BJ (cell line): ENCODE data around the gene UGT2B7. TPM values are rescaled to one million over a fixed set of nuclear protein-coding genes. Genes with fewer than 3 reads are reported as not detected.

Experiments
- CTCF ChIA-PET: fragments of 350-600 bp; formaldehyde crosslinking; extraction: SDS; loops from one replicate; lab custom pipeline; 2021; ENCODE audit warnings: antibody characterized with exemption, inconsistent platforms; lab: Yijun Ruan, JAX
- POLR2A ChIA-PET: fragments of 300-600 bp; sonication (Branson Sonifier 250); formaldehyde crosslinking; extraction: SDS; loops from one replicate; lab custom pipeline; 2021; ENCODE audit warnings: antibody characterized with exemption; lab: Charles Lee
- DNase-seq: peaks from one replicate; pipeline ENCODE4 v3.0.0-alpha.2; 2011; ENCODE audit warnings: low read depth
- H3K27me3 ChIP-seq: 2 replicates; pipeline ENCODE4 v1.6.0; 2011; ENCODE audit warnings: low read length; ENCODE audit not compliant: control insufficient read depth, insufficient read depth
- H3K36me3 ChIP-seq: 2 replicates; pipeline ENCODE4 v1.5.1; 2011; ENCODE audit warnings: low read length; ENCODE audit not compliant: control insufficient read depth, insufficient read depth
- H3K4me3 ChIP-seq: 2 replicates; pipeline ENCODE4 v1.5.1; 2011; ENCODE audit warnings: low read depth, mild to moderate bottlenecking, control low read depth, low read length
- polyA plus RNA-seq: library from polyadenylated mRNA; depleted of rRNA; stranded (reverse); fragments of >200 nt; gene quantifications from 2 replicates; pipeline ENCODE4 v1.2.3, GENCODE V29; 2011
- TF ChIP-seq, protein P1 (sequence below): IDR thresholded peaks from 2 replicates; pipeline ENCODE4 v1.5.1; 2011; ENCODE audit warnings: low read depth, mild to moderate bottlenecking, control low read depth, inconsistent platforms, low read length, moderate library complexity; ENCODE audit not compliant: insufficient read depth

Gene UGT2B7
- polyA plus RNA-seq, 1 experiment = not detected

DNA sequence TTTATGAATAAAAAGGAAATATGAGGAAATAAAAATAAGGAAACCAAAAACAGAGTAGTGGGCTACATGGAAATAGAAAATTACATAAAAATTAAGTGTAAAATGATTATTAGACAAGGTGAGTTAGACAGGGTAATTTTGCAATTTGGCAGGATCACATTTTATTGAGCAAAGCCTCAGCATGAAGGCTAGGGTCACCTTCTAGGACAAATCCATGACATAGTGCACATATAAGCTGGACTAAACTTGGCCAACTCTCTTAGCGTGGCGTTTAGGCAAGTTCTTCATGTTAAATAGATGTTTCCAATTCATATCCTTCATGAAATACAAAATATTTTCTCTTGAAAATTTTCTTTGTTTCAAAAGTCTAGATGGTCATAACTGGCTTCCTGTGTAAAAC, 25.7 kb upstream of the UGT2B7 start:
- ChIA-PET CTCF (no interaction called here), POLR2A (no interaction called here)
- Histone ChIP-seq H3K4me3 (no peak overlapping the region), H3K27me3 (no peaks in the 10 kb centered on the region), H3K36me3 (no peaks in the 10 kb centered on the region)
- DNase-seq = no peak
- TF ChIP-seq, protein P1, sequence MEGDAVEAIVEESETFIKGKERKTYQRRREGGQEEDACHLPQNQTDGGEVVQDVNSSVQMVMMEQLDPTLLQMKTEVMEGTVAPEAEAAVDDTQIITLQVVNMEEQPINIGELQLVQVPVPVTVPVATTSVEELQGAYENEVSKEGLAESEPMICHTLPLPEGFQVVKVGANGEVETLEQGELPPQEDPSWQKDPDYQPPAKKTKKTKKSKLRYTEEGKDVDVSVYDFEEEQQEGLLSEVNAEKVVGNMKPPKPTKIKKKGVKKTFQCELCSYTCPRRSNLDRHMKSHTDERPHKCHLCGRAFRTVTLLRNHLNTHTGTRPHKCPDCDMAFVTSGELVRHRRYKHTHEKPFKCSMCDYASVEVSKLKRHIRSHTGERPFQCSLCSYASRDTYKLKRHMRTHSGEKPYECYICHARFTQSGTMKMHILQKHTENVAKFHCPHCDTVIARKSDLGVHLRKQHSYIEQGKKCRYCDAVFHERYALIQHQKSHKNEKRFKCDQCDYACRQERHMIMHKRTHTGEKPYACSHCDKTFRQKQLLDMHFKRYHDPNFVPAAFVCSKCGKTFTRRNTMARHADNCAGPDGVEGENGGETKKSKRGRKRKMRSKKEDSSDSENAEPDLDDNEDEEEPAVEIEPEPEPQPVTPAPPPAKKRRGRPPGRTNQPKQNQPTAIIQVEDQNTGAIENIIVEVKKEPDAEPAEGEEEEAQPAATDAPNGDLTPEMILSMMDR = no peak

DNA sequence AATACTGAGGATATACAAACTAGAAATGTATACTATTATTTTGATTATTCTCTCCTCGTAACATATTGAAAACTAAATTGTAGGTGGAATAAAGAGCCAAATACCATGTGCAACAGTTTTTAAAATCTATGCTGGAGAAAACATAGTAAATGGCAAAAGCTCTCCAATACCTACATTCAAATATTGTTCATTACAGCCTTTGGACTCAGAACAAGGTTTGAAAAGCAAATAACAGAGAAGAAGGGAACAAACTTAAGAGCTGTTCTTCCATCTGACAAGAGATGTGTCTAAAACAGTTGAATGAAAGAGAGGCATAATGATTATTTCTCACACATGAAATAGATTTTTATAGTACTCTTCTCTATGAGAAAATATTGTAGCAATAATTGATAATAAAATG, 25.0 kb upstream of the UGT2B7 start:
- DNase-seq = no peak
- ChIA-PET POLR2A (no interaction called here), CTCF (no interaction called here)
- TF ChIP-seq, protein P1 = no peak
- H3K4me3 ChIP-seq = no peak overlapping the region
- H3K36me3 ChIP-seq = no peaks in the 10 kb centered on the region
- H3K27me3 ChIP-seq = no peaks in the 10 kb centered on the region

DNA sequence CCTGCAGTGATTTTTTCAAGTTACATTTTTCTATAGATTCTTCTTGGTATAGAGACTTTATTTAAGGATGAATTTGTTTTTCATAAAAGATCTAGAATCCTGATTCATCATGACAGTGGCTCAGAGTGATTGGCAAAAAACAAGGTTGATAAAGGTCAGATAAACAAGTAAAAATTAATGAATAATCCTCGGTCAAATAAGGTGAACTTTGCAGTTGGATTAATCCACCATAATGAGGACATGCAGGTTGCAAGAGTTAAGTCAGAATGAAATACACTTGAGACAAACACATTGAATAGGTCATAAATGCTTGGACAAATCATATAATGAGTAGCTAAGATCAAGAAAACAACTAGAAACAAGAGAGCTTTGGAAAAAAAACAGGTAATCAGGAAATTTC, 22.9 kb upstream of the UGT2B7 start:
- H3K36me3 ChIP-seq = no peaks in the 10 kb centered on the region
- H3K27me3 ChIP-seq = no peaks in the 10 kb centered on the region
- ChIA-PET POLR2A (no interaction called here), CTCF (no interaction called here)
- no peak overlapping the region for H3K4me3 ChIP-seq
- no peak for DNase-seq
- TF ChIP-seq, protein P1 = no peak

DNA sequence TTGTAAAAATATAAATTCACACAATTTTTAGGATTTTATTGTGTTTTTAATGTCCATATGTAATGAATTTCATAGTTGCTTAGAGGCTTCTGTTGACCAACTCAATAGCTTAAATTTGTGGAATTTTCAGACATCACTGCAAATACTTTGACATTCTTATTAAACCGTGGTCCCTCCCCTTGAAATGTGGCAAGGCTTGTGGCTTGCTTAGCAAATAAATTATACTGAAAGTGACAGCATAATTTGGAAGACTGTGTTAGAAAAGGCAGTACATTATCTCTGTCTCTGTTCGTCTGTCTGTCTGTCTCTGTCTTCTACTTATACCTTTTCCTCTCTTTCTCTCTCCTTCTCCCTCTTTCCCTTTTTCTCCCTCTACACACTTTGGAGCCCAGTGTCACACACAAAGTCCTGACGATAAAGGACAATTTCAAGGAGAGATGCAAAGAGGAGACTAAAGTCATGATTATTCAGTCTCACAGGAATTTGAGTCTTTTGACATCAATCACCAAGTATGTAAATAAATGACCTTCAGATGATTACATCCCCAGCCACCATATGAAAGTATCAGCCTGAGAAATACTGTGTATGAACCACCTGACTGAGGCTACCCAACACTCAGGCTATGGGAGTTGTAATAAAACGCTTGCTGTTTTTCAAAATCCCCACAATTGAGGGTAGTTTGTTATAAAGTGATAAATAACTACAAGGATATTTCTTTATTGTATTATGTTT, 21.0 kb upstream of the UGT2B7 start:
- ChIA-PET CTCF (no interaction called here), POLR2A (no interaction called here)
- H3K27me3 ChIP-seq = no peaks in the 10 kb centered on the region
- no peak overlapping the region for H3K4me3 ChIP-seq
- TF ChIP-seq, protein P1 = no peak
- no peak for DNase-seq
- no peaks in the 10 kb centered on the region for H3K36me3 ChIP-seq

DNA sequence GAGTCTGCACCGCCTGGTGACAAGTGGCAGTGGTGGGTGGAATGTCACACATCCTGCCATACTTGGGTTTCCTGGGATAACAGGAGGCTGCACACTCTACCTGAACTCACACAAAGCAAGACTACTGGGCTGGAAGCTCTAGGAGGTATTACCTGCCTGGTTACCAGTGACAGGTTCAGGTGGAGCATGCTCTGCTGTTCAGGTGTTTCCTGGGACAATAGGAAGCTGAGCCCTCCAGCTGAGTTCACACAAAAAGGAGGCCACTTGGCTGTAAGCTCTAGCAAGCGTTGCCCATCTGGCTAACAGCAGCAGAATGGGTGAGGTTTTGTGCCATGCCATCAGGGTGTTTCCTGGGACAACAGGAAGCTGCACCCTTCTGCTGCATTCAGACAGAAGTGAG, 17.4 kb upstream of the UGT2B7 start:
- CTCF ChIA-PET = interaction anchor here (0.8 kb wide), 1 partner anchor 13 kb away, joined by 3 read pairs; no protein-coding TSS in a partner anchor
- TF ChIP-seq, protein P1 = no peak
- no peaks in the 10 kb centered on the region for H3K36me3 ChIP-seq
- no peaks in the 10 kb centered on the region for H3K27me3 ChIP-seq
- no peak for DNase-seq
- POLR2A ChIA-PET = no interaction called here
- H3K4me3 ChIP-seq = no peak overlapping the region
